SK-N-SH (cell line): ENCODE data around the gene CDK4. TPM values are rescaled to one million over a fixed set of nuclear protein-coding genes. Genes with fewer than 3 reads are reported as not detected.

Experiments used
- CTCF ChIA-PET: fragments of 300-600, 350-600 bp; formaldehyde crosslinking; extraction: SDS; loops from one replicate; lab custom pipeline; 2021; lab: Yijun Ruan, JAX
- POLR2A ChIA-PET: fragments of 350-600 bp; sonication (Branson Sonifier 250); formaldehyde crosslinking; extraction: SDS; loops from one replicate; lab custom pipeline; 2020; ENCODE audit warnings: antibody characterized with exemption, inconsistent platforms; lab: Yijun Ruan, JAX
- DNase-seq: peaks from one replicate; pipeline ENCODE4 v3.0.0; 2012
- H2AFZ ChIP-seq: fragments of 200-600 bp; sonication (generic); 2 replicates; pipeline ENCODE4 v1.8.1; 2016; ENCODE audit warnings: antibody characterized with exemption, mild to moderate bottlenecking, low read depth
- H3F3A ChIP-seq: fragments of 200-600 bp; sonication (generic); replicated peaks from 2 replicates; pipeline ENCODE3; 2016; ENCODE audit warnings: antibody characterized with exemption, mild to moderate bottlenecking; ENCODE audit not compliant: insufficient read depth
- H3K27ac ChIP-seq, 2 experiments: fragments of 200-500 bp in 1 of 2; fragments of 200-600 bp in 1 of 2; sonication (Bioruptor generic) in 1 of 2; sonication (generic), shearing (Covaris generic) in 1 of 2; 2 replicates each; pipeline versions ENCODE4 v1.5.1 to v1.6.1; 2014 to 2016; ENCODE audit warnings: low read depth in 2 of 2, inconsistent platforms in 1 of 2, low read length in 1 of 2, mild to moderate bottlenecking in 1 of 2, mixed read lengths in 1 of 2
- H3K27me3 ChIP-seq: fragments of 200-600 bp; sonication (generic), shearing (Covaris generic); 2 replicates; pipeline ENCODE4 v1.6.1; 2016; ENCODE audit warnings: mixed run types; ENCODE audit not compliant: insufficient read depth
- H3K36me3 ChIP-seq, 2 experiments: fragments of 200-500 bp in 1 of 2; fragments of 200-600 bp in 1 of 2; sonication (Bioruptor generic) in 1 of 2; sonication (generic) in 1 of 2; replicated peaks in 1 of 2; 2 replicates each; pipeline versions ENCODE3 to v1.5.1; 2014 to 2016; ENCODE audit warnings: low read length in 1 of 2, mild to moderate bottlenecking in 1 of 2; ENCODE audit not compliant: insufficient read depth in 2 of 2, control insufficient read depth in 1 of 2
- H3K4me1 ChIP-seq, 2 experiments: fragments of 200-500 bp in 1 of 2; fragments of 200-600 bp in 1 of 2; sonication (Bioruptor generic) in 1 of 2; sonication (generic), shearing (Covaris generic) in 1 of 2; 2 replicates each; pipeline versions ENCODE4 v1.5.1 to v1.6.1; 2014 to 2016; ENCODE audit warnings: low read depth in 1 of 2, low read length in 1 of 2, mixed run types in 1 of 2; ENCODE audit not compliant: insufficient read depth in 2 of 2, control insufficient read depth in 1 of 2
- H3K4me2 ChIP-seq: fragments of 200-600 bp; sonication (generic), shearing (Covaris generic); 2 replicates; pipeline ENCODE4 v1.6.1; 2017; ENCODE audit warnings: mixed run types
- H3K4me3 ChIP-seq, 2 experiments: fragments of 200-500 bp in 1 of 2; fragments of 200-600 bp in 1 of 2; sonication (Bioruptor generic) in 1 of 2; sonication (generic), shearing (Covaris generic) in 1 of 2; 2 replicates each; pipeline versions ENCODE4 v1.5.1 to v1.8.1; 2014 to 2016; ENCODE audit warnings: low read depth in 2 of 2, inconsistent platforms in 1 of 2, low read length in 1 of 2, mild to moderate bottlenecking in 1 of 2, mixed read lengths in 1 of 2, moderate library complexity in 1 of 2
- H3K79me2 ChIP-seq: fragments of 200-600 bp; sonication (generic); 2 replicates; pipeline ENCODE4 v1.8.1; 2017; ENCODE audit warnings: mild to moderate bottlenecking; ENCODE audit not compliant: insufficient read depth
- H3K9ac ChIP-seq: fragments of 200-600 bp; sonication (generic); 2 replicates; pipeline ENCODE4 v1.6.1; 2017; ENCODE audit warnings: mixed run types
- H3K9me2 ChIP-seq: fragments of 200-600 bp; sonication (generic); 2 replicates; pipeline ENCODE4 v1.6.1; 2017; ENCODE audit warnings: mixed run types
- H3K9me3 ChIP-seq: fragments of 200-600 bp; sonication (generic); 2 replicates; pipeline ENCODE4 v1.6.1; 2017; ENCODE audit warnings: mixed run types, mild to moderate bottlenecking, moderate library complexity
- H4K20me1 ChIP-seq: fragments of 200-600 bp; sonication (generic); 2 replicates; pipeline ENCODE4 v1.6.1; 2017; ENCODE audit warnings: mild to moderate bottlenecking, mixed run types; ENCODE audit not compliant: insufficient read depth
- CHD2 ChIP-seq: fragments of 150-350 bp; IDR thresholded peaks from 2 replicates; pipeline ENCODE4 v1.6.1; 2018; ENCODE audit warnings: low read length; ENCODE audit not compliant: partially characterized antibody
- ELF1 ChIP-seq: IDR thresholded peaks from 2 replicates; pipeline ENCODE4 v1.4.0; 2012
- EZH2phosphoT487 ChIP-seq: fragments of 200-600 bp; sonication (generic); IDR thresholded peaks from 2 replicates; pipeline ENCODE4 v1.6.1; 2017; ENCODE audit warnings: low read depth, mixed run types, mild to moderate bottlenecking, antibody characterized with exemption, moderate library complexity, borderline replicate concordance
- FOXJ3 ChIP-seq: sonication (generic); formaldehyde crosslinking; IDR thresholded peaks from 2 replicates; pipeline ENCODE4 v1.5.1; 2020; ENCODE audit warnings: mild to moderate bottlenecking, missing genetic modification reagents
- GABPA ChIP-seq: IDR thresholded peaks from 2 replicates; pipeline ENCODE4 v1.4.0; 2012; ENCODE audit warnings: low read depth, mild to moderate bottlenecking
- GATA2 ChIP-seq: sonication (generic); formaldehyde crosslinking; IDR thresholded peaks from 2 replicates; pipeline ENCODE4 v1.5.0; 2020; ENCODE audit warnings: mild to moderate bottlenecking, missing genetic modification reagents
- NRF1 ChIP-seq: IDR thresholded peaks from 2 replicates; pipeline ENCODE4 v1.6.1; 2012; ENCODE audit warnings: low read depth, mild to moderate bottlenecking, low read length
- POLR2AphosphoS5 ChIP-seq: IDR thresholded peaks from 2 replicates; pipeline ENCODE4 v1.6.1; 2012; ENCODE audit warnings: low read depth, low read length
- RCOR1 ChIP-seq: fragments of 150-350 bp; IDR thresholded peaks from 2 replicates; pipeline ENCODE4 v1.6.1; 2017; ENCODE audit warnings: antibody characterized with exemption, low read length
- TAF1 ChIP-seq: IDR thresholded peaks from 2 replicates; pipeline ENCODE4 v1.6.1; 2012; ENCODE audit warnings: low read depth, mild to moderate bottlenecking, low read length, moderate library complexity, borderline replicate concordance
- TEAD4 ChIP-seq: IDR thresholded peaks from 2 replicates; pipeline ENCODE4 v1.4.0; 2012; ENCODE audit warnings: mild to moderate bottlenecking, borderline replicate concordance; ENCODE audit not compliant: insufficient read depth
- WGBS: methylation state at CpG from one replicate; pipeline ENCODE4 v1.1.6; 2017; ENCODE audit warnings: low lambda C conversion rate; 5-methylcytosine and 5-hydroxymethylcytosine counted together
- polyA plus RNA-seq, 3 experiments: library from polyadenylated mRNA; depleted of rRNA; stranded (reverse); fragments of >200 nt; gene quantifications; 2 replicates each; pipeline ENCODE4 v1.2.3, GENCODE V29; 2012
- TF ChIP-seq, protein P1 (sequence below): IDR thresholded peaks from 2 replicates; pipeline ENCODE4 v1.4.0; 2012; ENCODE audit warnings: low read depth, borderline replicate concordance

CDK4 gene
- polyA plus RNA-seq, 1 of the 3 experiments (the other 2 are of a cell fraction), result 324 TPM

DNA sequence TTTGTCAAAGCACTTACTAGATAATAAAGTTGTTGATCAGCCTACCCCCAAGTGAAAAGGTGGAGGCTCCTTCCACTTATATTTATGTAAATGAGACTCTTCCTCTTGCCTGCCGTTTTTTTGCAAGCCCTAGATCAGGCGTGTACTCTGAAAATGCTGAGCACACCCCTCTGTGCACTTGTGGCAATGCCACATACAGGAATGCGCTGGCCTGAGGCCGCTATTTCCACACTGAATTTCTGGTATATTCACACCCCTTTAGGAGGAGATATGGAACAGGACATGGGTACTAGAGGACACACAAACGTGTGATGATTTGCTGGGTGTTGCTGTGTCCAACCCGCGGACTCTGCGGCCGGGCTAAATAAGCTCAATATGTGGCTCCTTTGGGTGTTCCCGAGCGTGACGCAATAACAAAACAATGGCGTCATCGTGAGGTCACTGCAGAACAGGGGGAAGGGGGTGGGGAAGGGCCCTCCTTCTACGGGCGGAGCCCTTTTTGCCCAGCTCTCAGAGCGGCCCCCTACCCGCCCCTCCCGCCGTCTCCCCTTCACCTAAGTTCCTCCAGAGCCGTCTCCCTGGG lies 7.8 kb downstream of the CDK4 start:
- 8% methylated on average over 19 of the region's 21 CpGs for WGBS
- Histone ChIP-seq H3K4me2 (peak overlapping the region; percentile 87), H3K36me3 (peaks cover 25 to 31% of the 10 kb centered on the region in 2 experiments), H3K27me3 (no peaks in the 10 kb centered on the region), H4K20me1 (no peaks in the 10 kb centered on the region), H3K9me2 (no peaks in the 10 kb centered on the region), H2AFZ (peak overlapping the region; percentile 91), H3K79me2 (peaks cover 10% of the 10 kb centered on the region), H3K4me3 (peak overlapping the region; percentile 81 to 82), H3K27ac (peak overlapping the region; percentile 96 to 98), H3K9ac (peak overlapping the region; percentile 99), H3K9me3 (no peaks in the 10 kb centered on the region), H3F3A (peaks cover 32% of the 10 kb centered on the region), H3K4me1 (peaks cover 0 to 21% of the 10 kb centered on the region in 2 experiments; a peak in 2 of 4 replicates)
- CTCF ChIA-PET, result interaction anchor here (0.8 to 3.2 kb wide), 5 partner anchors 8 to 161 kb away, joined by 3 to 18 read pairs (median 10); no protein-coding TSS in a partner anchor
- peak; percentile 86 for DNase-seq
- TF ChIP-seq NRF1 (no peak), RCOR1 (0 out of 2 replicates have a peak, but pooled peaks have one; percentile 10)
- TF ChIP-seq, all 33 proteins: peak for 1
- POLR2A ChIA-PET, result interaction anchor here (0.5 to 2.1 kb wide), 8 partner anchors 8 to 153 kb away, joined by 3 to 18 read pairs (median 4); no protein-coding TSS in a partner anchor

DNA sequence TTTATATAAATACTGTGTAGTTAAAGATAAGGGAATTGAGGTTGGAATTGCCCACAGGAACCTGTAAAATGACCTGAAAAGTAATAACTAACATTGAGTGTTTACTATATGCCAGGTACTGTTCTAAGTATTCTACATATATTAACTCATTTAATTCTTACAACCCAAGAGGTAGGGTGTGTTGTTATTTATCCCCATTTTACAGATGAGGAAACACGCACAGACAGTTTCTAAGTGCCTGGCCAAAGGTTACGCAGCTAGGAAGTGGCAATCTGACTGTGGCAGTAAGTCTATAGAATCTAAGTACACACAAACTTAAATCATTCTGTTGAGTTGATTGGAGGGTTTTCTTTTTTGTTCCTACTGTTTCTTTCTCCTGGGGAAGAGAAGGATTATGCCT lies 8.3 kb downstream of the CDK4 start:
- Histone ChIP-seq H3K27ac (peak overlapping the region; percentile 96 to 98; a peak in 2 of 4 replicates), H3K4me3 (peak overlapping the region in 1 of 2 experiments; percentile 81; a peak in 2 of 4 replicates), H3K27me3 (no peaks in the 10 kb centered on the region), H3K9ac (no peak overlapping the region), H3K9me2 (no peaks in the 10 kb centered on the region), H3F3A (peaks cover 32% of the 10 kb centered on the region), H3K4me1 (peaks cover 0 to 24% of the 10 kb centered on the region in 2 experiments; a peak in 2 of 4 replicates), H3K4me2 (peak overlapping the region; percentile 87; the same call in 1 of the 2 replicates), H4K20me1 (no peaks in the 10 kb centered on the region), H3K79me2 (peaks cover 5% of the 10 kb centered on the region; the same call in 1 of the 2 replicates), H3K36me3 (peaks cover 22 to 26% of the 10 kb centered on the region in 2 experiments), H3K9me3 (no peaks in the 10 kb centered on the region), H2AFZ (no peak overlapping the region)
- WGBS, result 62% methylated on average over 2 of the region's 2 CpGs
- ChIA-PET CTCF (interaction anchor here (0.8 to 3.2 kb wide), 5 partner anchors 8 to 161 kb away, joined by 3 to 18 read pairs (median 10); no protein-coding TSS in a partner anchor), POLR2A (interaction anchor here (1.8 to 2.1 kb wide), 2 partner anchors 8 to 17 kb away, joined by 17 to 18 read pairs; no protein-coding TSS in a partner anchor)
- DNase-seq, result no peak
- no peak for TF ChIP-seq TEAD4
- no peak for TF ChIP-seq TAF1
- no peak for TF ChIP-seq ELF1
- TF ChIP-seq EZH2phosphoT487, result no peak
- no peak for TF ChIP-seq GABPA

DNA sequence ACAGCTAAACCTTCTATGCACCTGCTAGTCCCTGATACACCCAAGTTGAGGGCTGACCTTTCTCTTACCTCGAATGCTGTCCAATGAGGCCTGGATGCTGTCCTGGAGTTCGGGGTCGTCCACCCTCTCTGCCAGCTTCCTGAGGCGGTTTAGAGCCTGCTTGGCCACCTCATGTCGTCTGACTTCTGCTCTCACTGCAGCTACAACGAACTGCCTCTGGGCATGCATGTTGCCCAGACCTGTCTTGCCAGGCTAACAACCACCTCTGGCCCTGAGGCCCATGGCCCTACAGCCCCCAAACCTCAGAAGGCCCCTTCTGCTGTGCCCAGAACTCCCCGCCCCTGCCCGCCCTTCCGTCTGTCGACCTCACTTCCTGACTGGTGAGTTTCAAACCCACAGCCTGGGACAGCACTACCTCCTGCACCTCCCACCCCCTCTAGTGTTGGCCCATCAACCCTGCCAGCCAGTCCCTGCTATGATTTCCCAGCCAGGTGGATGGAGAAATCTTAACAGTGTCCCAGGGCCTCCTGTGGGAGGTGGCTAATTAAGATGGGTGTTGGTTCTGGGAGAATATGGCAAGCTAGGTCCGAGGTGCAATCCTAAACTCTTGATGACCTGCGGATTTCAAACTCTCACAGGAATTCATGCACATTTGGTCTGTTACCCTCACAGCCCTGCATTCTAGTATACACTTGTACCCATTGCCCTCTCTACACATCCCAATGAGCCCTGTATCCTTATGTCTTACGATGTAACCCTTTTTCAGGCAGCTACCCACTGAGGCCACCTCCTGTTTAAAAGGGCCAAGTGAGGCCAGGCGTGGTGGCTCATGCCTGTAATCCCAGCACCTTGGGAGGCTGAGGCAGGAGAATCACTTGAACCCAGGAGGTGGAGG lies 10.0 kb downstream of the CDK4 start:
- no peaks in the 10 kb centered on the region for H3K9me2 ChIP-seq
- no peak overlapping the region for H3K4me2 ChIP-seq
- peaks cover 0 to 29% of the 10 kb centered on the region in 2 experiments; a peak in 2 of 4 replicates for H3K4me1 ChIP-seq
- H3K79me2 ChIP-seq, result no peaks in the 10 kb centered on the region; the same call in 1 of the 2 replicates
- TF ChIP-seq GATA2 (CRISPR knock-in tag) (no peak), FOXJ3 (CRISPR knock-in tag) (no peak), EZH2phosphoT487 (no peak), POLR2AphosphoS5 (no peak), TEAD4 (no peak), CHD2 (no peak)
- TF ChIP-seq, protein P1, sequence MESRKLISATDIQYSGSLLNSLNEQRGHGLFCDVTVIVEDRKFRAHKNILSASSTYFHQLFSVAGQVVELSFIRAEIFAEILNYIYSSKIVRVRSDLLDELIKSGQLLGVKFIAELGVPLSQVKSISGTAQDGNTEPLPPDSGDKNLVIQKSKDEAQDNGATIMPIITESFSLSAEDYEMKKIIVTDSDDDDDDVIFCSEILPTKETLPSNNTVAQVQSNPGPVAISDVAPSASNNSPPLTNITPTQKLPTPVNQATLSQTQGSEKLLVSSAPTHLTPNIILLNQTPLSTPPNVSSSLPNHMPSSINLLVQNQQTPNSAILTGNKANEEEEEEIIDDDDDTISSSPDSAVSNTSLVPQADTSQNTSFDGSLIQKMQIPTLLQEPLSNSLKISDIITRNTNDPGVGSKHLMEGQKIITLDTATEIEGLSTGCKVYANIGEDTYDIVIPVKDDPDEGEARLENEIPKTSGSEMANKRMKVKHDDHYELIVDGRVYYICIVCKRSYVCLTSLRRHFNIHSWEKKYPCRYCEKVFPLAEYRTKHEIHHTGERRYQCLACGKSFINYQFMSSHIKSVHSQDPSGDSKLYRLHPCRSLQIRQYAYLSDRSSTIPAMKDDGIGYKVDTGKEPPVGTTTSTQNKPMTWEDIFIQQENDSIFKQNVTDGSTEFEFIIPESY, result no peak
- ChIA-PET CTCF (interaction anchor here (0.6 to 2.2 kb wide), 4 partner anchors 15 to 1317 kb away, joined by 3 to 7 read pairs (median 5); no protein-coding TSS in a partner anchor), POLR2A (no interaction called here)
- H3K4me3 ChIP-seq, result no peak overlapping the region
- peaks cover 9 to 10% of the 10 kb centered on the region in 2 experiments for H3K36me3 ChIP-seq
- H3K27ac ChIP-seq, result no peak overlapping the region
- H2AFZ ChIP-seq, result no peak overlapping the region
- H3K9me3 ChIP-seq, result no peaks in the 10 kb centered on the region
- no peak for DNase-seq
- no peaks in the 10 kb centered on the region for H3K27me3 ChIP-seq
- 51% methylated on average over 12 of the region's 14 CpGs for WGBS
- H3F3A ChIP-seq, result peaks cover 19% of the 10 kb centered on the region
- H3K9ac ChIP-seq, result no peak overlapping the region
- H4K20me1 ChIP-seq, result no peaks in the 10 kb centered on the region
